Measurements from ENCODE around the gene CFB. TPM values are rescaled to one million over a fixed set of nuclear protein-coding genes. Genes with fewer than 3 reads are reported as not detected.
A peak's percentile ranks its signal among the peaks of the same experiment; 100 is the strongest.

CFB gene
- total and polyA plus RNA-seq, 9 of the 15 experiments (the other 6 are each of a cell fraction or from before 2014, with no cell fraction given) = 0.08 to 0.91 (median 0.22) TPM; not detected in 4

- TF ChIP-seq ZBTB5 (IDR thresholded peaks at IDR 0.05) (no peak), NR3C1 (CRISPR knock-in tag; IDR thresholded peaks at IDR 0.05) (no peak), EZH2 (IDR thresholded peaks at IDR 0.05; ENCODE audit: borderline replicate concordance, low read depth, low read length) (no peak), TRIM24 (IDR thresholded peaks at IDR 0.05) (no peak), ZNF584 (CRISPR knock-in tag; IDR thresholded peaks at IDR 0.05; ENCODE audit: low read depth) (no peak), EP300 (IDR thresholded peaks at IDR 0.05; ENCODE audit: low read length) (no peak), RBM22 (IDR thresholded peaks at IDR 0.05; ENCODE audit: low read depth, low read length, poor library complexity, severe bottlenecking) (no peak), ZNF77 (CRISPR knock-in tag; IDR thresholded peaks at IDR 0.05) (no peak), CEBPB (tag; IDR thresholded peaks at IDR 0.05) (no peak), CTCF (IDR thresholded peaks at IDR 0.05 in 2 of 3, conservative IDR thresholded peaks at IDR 0.05 in 1 of 3; ENCODE audit: insufficient read depth in 2 of 3, low read depth in 1 of 3, low read length in 3 of 3) (peak; percentile 7 to 22 (median 15); a peak in 1 of 6 replicates), ZNF431 (CRISPR knock-in tag; IDR thresholded peaks at IDR 0.05) (no peak), E2F5 (CRISPR knock-in tag; IDR thresholded peaks at IDR 0.05) (0 out of 2 replicates have a peak, but pooled peaks have one; percentile 45), PCBP1 (IDR thresholded peaks at IDR 0.05; ENCODE audit: low read depth, low read length, poor library complexity, severe bottlenecking) (no peak), RBM39 (optimal IDR thresholded peaks at IDR 0.05; ENCODE audit: low read depth, low read length) (no peak), NR2C1 (IDR thresholded peaks at IDR 0.05) (no peak), NR2C1 (tag; IDR thresholded peaks at IDR 0.05) (no peak), MBD2 (IDR thresholded peaks at IDR 0.05; ENCODE audit: borderline replicate concordance, low read depth) (peak; percentile 26; the same call in 1 of the 2 replicates), SLC30A9 (CRISPR knock-in tag; IDR thresholded peaks at IDR 0.05) (no peak), GABPA (tag; conservative IDR thresholded peaks at IDR 0.05; ENCODE audit: low read depth) (peak; percentile 44), PPARD (CRISPR knock-in tag; IDR thresholded peaks at IDR 0.05) (no peak), HIVEP1 (CRISPR knock-in tag; IDR thresholded peaks at IDR 0.05) (no peak), ETS1 (conservative IDR thresholded peaks at IDR 0.05; ENCODE audit: control insufficient read depth, low read depth, low read length) (0 out of 2 replicates have a peak, but pooled peaks have one; percentile 25), HMG20A (CRISPR knock-in tag; conservative IDR thresholded peaks at IDR 0.05) (no peak; the same call in 1 of the 2 replicates)
Measured at GRCh38 chr6:31897612-31898382, 48.1 kb upstream of the CFB start, which contains the start of gene EHMT2 (continued).
